ENCODE data around the gene LCE1E.

Gene LCE1E

DNA sequence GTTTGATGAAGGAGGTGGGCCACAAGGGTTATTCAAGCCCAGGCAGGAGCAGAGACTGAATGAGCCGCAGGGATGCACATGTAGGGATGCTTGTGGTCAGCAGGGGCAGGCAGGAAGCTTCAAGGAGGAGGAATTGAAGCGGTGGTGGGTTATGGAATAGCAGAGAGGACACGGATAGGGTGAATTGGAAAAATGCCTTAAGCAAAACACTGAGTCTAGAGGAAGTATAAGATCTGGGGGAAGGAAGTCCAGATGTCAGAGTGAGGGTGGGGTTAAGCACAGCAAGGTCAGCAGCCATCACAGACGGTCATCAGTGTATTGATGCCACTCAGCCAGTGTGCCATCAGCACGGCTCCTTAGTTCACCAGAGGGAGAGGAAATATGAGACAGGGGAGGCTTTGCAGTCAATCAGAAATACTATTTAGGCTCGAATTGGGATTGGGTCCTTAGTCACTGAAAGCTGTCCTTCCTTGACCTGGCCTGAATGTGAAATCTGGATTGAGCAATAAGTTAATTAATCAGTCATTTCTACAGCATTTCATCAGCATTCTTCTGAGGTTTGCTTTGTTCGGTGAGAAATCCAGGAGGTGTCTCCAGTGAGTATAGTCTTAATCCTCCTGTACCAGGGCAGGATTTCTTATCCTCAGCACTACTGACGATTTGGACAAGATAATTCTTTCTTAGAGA, 17.1 kb upstream of the LCE1E start:
- Histone ChIP-seq H3K4me1 (ENCODE audit: insufficient read depth, low read length) (no peaks in the 10 kb centered on the region), H3K27ac (ENCODE audit: low read length) (no peak overlapping the region), H3K4me2 (ENCODE audit: insufficient read depth, low read length) (no peak overlapping the region), H4K20me1 (ENCODE audit: insufficient read depth, low read length) (no peaks in the 10 kb centered on the region), H3K9me3 (ENCODE audit: insufficient read depth, low read length, severe bottlenecking) (no peaks in the 10 kb centered on the region), H2AFZ (ENCODE audit: low read depth, low read length) (no peak overlapping the region), H3K4me3 (ENCODE audit: low read depth in 1 of 2, low read length in 2 of 2) (no peak overlapping the region), H3K36me3 (ENCODE audit: insufficient read depth, low read length) (no peaks in the 10 kb centered on the region), H3K79me2 (ENCODE audit: insufficient read depth, low read length) (no peaks in the 10 kb centered on the region), H3K9ac (ENCODE audit: low read depth, low read length) (no peak overlapping the region), H3K27me3 (ENCODE audit: insufficient read depth, low read length, poor library complexity) (no peaks in the 10 kb centered on the region)
- DNase-seq (no peak), ATAC-seq (ENCODE audit: insufficient read depth, low read depth) (no peak)
- TF ChIP-seq EZH2 (IDR thresholded peaks at IDR 0.05; ENCODE audit: borderline replicate concordance, low read depth, low read length, severe bottlenecking), result no peak
- TF ChIP-seq, protein P1, sequence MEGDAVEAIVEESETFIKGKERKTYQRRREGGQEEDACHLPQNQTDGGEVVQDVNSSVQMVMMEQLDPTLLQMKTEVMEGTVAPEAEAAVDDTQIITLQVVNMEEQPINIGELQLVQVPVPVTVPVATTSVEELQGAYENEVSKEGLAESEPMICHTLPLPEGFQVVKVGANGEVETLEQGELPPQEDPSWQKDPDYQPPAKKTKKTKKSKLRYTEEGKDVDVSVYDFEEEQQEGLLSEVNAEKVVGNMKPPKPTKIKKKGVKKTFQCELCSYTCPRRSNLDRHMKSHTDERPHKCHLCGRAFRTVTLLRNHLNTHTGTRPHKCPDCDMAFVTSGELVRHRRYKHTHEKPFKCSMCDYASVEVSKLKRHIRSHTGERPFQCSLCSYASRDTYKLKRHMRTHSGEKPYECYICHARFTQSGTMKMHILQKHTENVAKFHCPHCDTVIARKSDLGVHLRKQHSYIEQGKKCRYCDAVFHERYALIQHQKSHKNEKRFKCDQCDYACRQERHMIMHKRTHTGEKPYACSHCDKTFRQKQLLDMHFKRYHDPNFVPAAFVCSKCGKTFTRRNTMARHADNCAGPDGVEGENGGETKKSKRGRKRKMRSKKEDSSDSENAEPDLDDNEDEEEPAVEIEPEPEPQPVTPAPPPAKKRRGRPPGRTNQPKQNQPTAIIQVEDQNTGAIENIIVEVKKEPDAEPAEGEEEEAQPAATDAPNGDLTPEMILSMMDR (IDR thresholded peaks at IDR 0.05; ENCODE audit: borderline replicate concordance, extremely low read depth, low read length, poor library complexity, severe bottlenecking), result no peak

- TF ChIP-seq, protein P1 (IDR thresholded peaks at IDR 0.05; ENCODE audit: borderline replicate concordance, extremely low read depth, low read length, poor library complexity, severe bottlenecking), result no peak
- TF ChIP-seq EZH2 (IDR thresholded peaks at IDR 0.05; ENCODE audit: borderline replicate concordance, low read depth, low read length, severe bottlenecking), result no peak
- ATAC-seq (ENCODE audit: insufficient read depth, low read depth) (no peak), DNase-seq (no peak)
- Histone ChIP-seq H3K27me3 (ENCODE audit: insufficient read depth, low read length, poor library complexity) (no peaks in the 10 kb centered on the region), H3K4me2 (ENCODE audit: insufficient read depth, low read length) (no peak overlapping the region), H3K4me1 (ENCODE audit: insufficient read depth, low read length) (no peaks in the 10 kb centered on the region), H3K4me3 (ENCODE audit: low read depth in 1 of 2, low read length in 2 of 2) (no peak overlapping the region), H2AFZ (ENCODE audit: low read depth, low read length) (no peak overlapping the region), H3K9me3 (ENCODE audit: insufficient read depth, low read length, severe bottlenecking) (no peaks in the 10 kb centered on the region), H3K36me3 (ENCODE audit: insufficient read depth, low read length) (no peaks in the 10 kb centered on the region), H4K20me1 (ENCODE audit: insufficient read depth, low read length) (no peaks in the 10 kb centered on the region), H3K27ac (ENCODE audit: low read length) (no peak overlapping the region), H3K79me2 (ENCODE audit: insufficient read depth, low read length) (no peaks in the 10 kb centered on the region), H3K9ac (ENCODE audit: low read depth, low read length) (no peak overlapping the region)
Measured at GRCh38 chr1:152770411-152770810, 15.6 kb upstream of the LCE1E start.

DNA sequence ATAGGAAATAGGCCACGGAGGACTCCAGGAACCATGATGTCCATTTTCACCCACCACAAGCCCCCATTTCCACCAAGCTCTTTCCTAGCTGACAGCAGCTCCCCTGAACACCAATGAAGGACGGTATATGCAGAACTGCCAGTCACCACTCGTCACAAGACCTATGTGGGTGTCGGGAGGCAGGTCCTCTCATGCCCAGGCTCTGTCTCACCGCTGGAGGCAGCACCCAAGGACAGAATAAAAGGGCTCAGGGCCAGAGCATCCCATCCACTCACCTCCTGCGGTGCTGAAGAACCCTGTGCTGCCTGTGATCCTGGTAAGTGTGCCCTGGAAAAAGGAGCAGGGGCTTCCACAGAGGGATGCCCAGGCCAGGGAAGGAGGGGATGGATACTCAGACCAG, 11.2 kb upstream of the LCE1E start, which contains the start of gene LCE1F:
LCE1F (plus strand) TSS at position 266 of the 400 bp plus-strand sequence. CDS start 1,232 bp downstream, outside the sequence.
- no peak for TF ChIP-seq EZH2 (IDR thresholded peaks at IDR 0.05; ENCODE audit: borderline replicate concordance, low read depth, low read length, severe bottlenecking)
- TF ChIP-seq, protein P1 (IDR thresholded peaks at IDR 0.05; ENCODE audit: borderline replicate concordance, extremely low read depth, low read length, poor library complexity, severe bottlenecking), result no peak
- no peak for DNase-seq
- no peaks in the 10 kb centered on the region for H3K36me3 ChIP-seq (ENCODE audit: insufficient read depth, low read length)

More for the DNA sequence above, 11.2 kb upstream of the LCE1E start, which contains the start of gene LCE1F:
- H3K27ac ChIP-seq (ENCODE audit: low read length), result no peak within 1 kb of the TSS
- no peak within 1 kb of the TSS for H3K9ac ChIP-seq (ENCODE audit: low read depth, low read length)
- no peak within 1 kb of the TSS for H2AFZ ChIP-seq (ENCODE audit: low read depth, low read length)
- no peaks in the 10 kb centered on the region for H3K4me1 ChIP-seq (ENCODE audit: insufficient read depth, low read length)
- no peak within 1 kb of the TSS for H3K4me2 ChIP-seq (ENCODE audit: insufficient read depth, low read length)
- no peaks in the 10 kb centered on the region for H3K79me2 ChIP-seq (ENCODE audit: insufficient read depth, low read length)
- H3K27me3 ChIP-seq (ENCODE audit: insufficient read depth, low read length, poor library complexity), result peaks cover 3% of the 10 kb centered on the region
- no peak within 1 kb of the TSS for H3K4me3 ChIP-seq (ENCODE audit: low read depth in 1 of 2, low read length in 2 of 2)
- no peak for ATAC-seq (ENCODE audit: insufficient read depth, low read depth)
- H4K20me1 ChIP-seq (ENCODE audit: insufficient read depth, low read length), result no peaks in the 10 kb centered on the region
- no peaks in the 10 kb centered on the region for H3K9me3 ChIP-seq (ENCODE audit: insufficient read depth, low read length, severe bottlenecking)
